Stimulated activated CD8-positive, alpha-beta memory T cell treated with anti-CD3 and anti-CD28 coated beads, Interleukin-12 subunit alpha, Interleukin-12 subunit beta, amount 100 ng/mL, for 4 hours (primary cell): ENCODE results near the gene DACT2.
"Not testable (repeated sequence)": the region's sequence is repeated elsewhere in the genome, so short reads cannot be mapped to it uniquely, and the experiment has no call there.

Experiments used
- DNase-seq: peaks from one replicate; pipeline ENCODE4 v3.0.0-alpha.2; 2020; ENCODE audit warnings: low read depth

Gene DACT2

DNA sequence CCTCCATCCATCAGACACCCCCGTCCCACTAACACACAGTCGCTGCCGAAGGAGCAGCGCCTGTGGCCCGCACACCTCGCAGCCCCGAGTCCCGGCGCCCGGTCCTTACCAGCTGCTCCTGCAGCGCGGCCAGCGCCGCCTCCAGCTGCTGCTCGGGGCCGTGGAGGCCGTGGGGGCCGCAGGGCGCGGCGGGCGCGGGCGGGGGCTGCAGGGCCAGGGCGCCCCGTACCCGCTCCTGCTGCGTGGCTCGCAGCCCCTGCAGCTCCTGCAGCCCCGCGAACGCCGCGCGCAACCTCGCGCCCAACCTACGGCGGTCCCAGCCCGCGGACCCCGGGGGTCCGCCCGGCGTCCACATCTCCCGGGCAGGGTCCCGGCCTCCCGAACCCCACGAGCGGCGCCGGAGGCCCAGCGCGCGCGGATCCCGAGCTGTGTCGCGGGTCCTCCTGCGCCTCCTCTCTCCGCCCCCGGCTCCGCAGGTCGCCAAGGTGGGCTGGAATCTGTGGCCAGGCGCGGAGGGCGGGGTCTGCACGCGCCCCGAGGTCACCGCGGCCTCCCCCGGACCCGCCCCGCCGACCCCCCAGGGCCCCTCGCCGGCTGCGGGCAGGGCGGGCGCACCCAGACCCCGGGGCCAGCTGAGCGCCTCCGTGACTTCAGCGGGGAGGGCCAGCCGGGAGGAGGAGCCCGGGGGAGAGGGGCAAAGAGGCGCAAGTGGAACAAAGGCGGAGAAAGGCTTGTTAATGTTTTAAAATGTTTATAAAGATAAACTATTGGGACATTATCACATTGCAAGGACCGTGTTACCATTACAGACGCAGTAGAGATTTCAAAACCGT is at the start of gene DACT2:
TSS of gene DACT2 (minus strand) at position 499 of the 833 bp plus-strand sequence. CDS start at position 355, 144 bp downstream.
- DNase-seq = no peak

DNA sequence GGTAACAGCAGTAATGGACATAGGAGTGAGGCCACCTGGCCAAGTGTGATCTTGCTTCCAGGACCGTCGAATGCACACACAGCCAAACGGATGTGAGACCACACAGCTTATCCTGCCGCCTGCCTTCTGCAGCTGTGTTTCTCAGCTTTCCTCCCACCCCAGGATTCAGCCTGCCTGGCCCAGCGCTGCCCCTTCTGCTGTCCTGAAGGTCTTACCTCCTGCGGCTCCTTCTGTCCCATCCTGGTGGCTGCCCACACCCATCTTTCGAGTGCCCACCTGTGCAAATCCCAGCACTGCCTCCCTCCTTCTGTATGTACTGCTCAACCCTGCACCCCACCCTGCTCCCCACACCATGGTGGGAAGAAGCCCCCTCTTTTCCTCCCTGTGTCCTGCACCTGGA is 49.4 kb upstream of the DACT2 start:
- DNase-seq = no peak

- DNase-seq = no peak
Measured at GRCh38 chr6:168368066-168368820, 48.7 kb upstream of the DACT2 start.

GRCh38 chr6:168367285-168367751 is 47.7 kb upstream of the DACT2 start:
- no peak for DNase-seq

DNA sequence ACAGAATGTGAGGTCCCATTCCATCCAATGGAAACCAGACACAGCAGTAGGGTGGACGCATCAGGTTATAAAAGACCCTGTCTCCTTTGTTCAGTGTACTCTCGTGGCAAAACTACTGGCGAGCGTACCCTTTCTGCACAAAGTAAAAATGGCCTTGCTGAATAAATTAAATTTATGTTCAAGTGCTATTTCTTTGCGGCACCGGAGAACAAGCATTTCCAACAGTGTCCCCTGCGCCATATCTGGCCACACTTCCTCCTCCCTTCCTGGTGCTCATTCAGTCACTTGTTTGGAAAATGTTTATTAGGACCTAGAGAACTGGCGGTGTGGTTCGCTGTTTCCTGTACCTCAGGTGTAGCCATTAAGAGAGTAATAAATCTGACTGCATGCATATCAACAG is 46.9 kb upstream of the DACT2 start:
- no peak for DNase-seq

DNA sequence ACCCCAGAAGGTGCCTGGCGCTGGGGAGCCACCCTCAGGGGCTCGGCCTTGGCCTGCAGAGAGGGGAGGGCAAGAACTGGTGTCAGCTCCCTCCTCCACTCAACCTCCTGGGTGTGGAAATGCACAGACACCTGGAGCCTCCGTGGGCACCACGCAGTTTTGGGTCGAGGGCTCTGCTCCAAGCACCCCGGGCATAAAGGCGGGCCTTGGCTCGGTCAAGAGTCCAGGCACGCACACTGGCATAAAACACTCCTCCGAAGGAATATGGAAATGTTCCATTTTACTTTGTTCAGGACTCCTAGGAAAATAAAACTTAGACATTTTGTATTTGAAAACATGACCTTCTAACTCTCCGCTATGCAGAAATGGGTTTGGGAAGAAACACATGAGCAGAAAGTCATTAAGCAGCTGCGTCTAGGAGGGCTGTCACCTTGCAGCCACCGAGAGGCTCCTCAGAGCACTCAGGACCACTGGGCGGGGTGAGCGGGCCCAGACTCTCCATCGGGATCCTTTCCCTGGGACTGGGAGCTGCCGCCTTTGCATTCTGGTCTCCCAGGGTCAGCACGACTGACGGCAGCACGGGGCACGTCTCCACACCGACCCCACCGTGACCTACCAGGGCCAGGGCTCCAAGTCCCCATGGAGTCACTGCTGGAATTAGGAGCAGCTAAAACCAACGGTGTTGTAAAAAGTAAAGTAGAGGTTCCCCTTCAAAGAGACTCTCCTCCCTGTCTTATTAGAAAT is 46.0 kb upstream of the DACT2 start:
- DNase-seq = no peak

DNA sequence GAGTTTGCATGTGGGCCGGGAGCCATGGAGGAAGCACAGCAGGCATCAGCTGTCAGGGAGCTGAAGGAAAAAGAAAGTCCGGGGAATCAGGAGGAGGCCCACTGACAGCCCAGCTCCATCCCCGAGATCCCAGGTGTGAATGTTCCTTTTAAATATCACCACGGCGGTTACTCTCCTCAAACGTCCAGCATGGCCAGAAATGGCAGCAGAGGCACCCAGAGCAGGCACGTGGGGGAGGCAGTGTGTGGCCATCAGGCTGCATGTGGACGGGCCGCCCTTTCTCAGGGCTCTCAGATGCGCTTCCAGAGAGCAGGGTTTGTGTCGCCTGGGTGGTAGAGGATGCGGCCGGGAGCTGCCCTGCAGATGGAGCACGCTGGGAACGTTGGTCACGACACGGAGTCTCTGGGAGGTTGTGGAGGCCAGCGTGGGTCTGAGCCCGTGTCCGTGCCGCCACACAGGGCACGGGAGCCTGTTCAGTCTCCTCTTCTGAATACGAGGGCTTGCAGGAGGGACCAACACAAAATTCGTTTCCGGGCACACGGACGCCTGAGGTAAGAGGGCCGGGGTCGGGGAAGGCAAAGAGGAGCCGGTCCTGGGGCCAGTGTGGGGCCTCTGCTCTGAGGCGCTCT is 45.3 kb upstream of the DACT2 start:
- DNase-seq = no peak

DNA sequence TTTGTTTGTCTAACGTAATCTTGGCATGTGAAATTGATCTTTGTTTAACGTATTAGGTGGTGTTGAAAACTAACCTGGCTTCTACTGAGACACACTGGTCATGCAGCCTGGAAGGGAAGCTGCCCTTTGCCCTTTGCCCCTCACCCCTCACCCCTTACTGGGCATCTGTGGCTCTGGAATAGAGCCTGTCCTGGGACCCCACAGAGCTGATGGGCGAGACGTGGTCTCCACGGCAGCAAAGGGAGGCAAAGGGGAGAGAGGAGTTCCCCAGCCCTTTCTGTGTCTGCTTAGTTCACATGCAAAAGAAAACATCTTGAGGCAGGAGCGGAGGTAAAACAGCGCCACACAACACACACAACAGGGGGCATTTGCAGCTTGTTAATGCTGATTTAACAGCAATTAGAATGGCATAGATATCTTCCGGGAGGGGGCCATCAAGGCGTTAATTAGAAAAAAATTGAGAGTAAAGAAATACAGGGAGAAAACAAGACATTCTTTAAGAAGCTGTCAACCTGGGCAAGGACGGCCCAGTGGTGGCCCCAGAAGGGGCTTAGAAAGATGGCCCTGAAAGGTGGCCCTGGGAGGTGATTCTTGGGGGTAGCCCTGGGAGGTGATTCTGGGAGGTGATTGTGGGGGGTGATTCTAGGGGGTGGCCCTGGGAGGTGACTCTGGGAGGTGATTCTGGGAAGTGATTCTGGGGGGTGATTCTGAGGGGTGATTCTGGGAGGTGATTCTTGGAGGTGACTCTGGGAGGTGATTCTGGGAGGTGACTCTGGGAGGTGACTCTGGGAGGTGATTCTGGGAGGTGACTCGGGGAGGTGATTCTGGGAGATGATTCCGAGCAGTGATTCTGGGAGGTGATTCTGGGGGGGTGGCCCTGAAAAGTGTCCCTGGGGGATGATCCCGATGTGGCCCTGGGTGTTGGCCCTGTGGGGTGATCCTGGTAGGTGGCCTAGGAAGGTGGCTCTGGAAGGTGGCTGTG is 44.5 kb upstream of the DACT2 start:
- DNase-seq = no peak

DNA sequence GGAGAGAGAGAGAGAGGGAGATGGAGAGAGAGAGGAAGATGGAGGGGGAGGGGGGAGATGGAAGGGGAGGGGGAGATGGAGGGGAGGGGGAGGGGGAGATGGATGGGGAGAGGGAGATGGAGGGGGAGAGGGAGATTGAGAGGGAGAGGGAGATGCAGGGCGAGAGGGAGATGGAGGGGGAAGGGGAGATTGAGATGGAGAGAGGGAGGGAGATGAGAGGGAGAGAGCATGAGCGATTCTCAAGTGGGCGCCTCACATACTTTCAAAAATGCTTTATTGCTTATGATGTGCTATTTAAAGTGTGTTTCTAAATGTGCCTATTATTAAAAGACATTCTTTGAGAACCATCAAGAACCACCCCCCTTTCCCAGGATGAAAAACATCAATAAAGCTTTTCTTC is 43.7 kb upstream of the DACT2 start:
- no peak for DNase-seq

DNA sequence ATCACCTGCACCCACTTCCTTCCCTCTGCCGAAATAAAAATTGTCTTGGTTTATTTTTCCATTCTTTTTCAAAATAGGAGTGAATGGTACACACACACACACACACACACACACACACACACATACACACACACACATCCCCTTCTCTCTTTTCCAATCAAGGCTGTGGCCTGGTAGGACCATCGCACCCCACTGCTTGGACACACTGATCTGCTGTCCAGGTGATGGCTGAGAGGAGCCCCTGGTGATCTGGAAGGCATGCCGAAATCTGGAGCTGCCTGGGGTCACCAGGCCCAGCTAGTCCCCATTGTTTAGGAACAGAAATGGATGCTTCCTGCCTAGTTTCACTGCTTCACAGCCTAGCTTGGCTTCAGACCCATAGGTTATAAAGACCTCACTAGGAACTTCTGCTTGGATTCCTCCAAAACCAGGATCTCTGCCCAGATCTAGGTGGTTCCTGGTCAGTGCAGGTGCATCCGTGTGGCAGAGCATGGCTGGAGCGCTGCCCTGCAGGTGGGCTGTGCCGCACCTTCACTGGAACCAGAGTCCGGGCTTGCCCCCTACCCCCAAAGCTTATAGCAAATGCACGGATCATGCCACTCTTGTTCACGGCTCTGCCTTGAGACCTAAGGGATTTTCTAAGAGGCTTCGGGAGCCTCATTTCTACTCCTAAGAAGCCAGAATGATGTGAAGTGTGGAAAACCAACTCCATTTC is 42.9 kb upstream of the DACT2 start:
- DNase-seq = no peak

- DNase-seq = no peak
Measured at GRCh38 chr6:168361766-168362165, 42.2 kb upstream of the DACT2 start.

DNA sequence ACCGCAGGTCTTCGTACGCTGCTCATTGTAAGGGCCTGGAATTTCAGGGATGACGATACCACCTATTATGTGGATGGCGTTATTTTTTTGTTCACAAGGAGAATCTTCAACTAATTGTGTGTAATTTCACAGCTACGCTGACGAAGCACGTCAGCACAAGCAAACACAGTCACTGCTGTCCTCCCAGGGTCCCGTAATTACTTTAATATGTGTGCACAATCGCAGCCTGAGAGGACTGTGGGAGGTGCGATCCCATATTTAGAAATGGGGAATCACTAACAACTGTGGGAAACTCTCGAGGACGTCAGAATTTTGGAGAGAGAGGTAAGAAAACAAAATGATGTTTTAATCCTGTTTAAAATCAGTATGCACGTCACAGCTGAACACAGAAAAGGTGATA is 40.2 kb upstream of the DACT2 start:
- no peak for DNase-seq

- no peak for DNase-seq
Measured at GRCh38 chr6:168358842-168359420, 39.4 kb upstream of the DACT2 start.

DNA sequence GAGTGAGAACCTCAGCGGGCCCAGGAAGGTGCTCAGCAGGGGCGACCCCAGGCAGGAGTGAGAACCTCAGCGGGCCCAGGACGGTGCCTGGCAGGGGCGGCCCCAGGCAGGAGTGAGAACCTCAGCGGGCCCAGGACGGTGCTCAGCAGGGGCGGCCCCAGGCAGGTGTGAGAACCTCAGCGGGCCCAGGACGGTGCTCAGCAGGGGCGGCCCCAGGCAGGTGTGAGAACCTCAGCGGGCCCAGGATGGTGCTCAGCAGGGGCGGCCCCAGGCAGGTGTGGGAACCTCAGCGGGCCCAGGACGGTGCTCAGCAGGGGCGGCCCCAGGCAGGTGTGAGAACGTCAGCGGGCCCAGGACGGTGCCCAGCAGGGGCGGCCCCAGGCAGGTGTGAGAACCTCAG is 37.3 kb upstream of the DACT2 start:
- not testable (repeated sequence) for DNase-seq

- no peak for DNase-seq
Measured at GRCh38 chr6:168355716-168356522, 36.3 kb upstream of the DACT2 start.

- no peak for DNase-seq
Measured at GRCh38 chr6:168354338-168354737, 34.8 kb upstream of the DACT2 start.

GRCh38 chr6:168353041-168353440 is 33.5 kb upstream of the DACT2 start:
- DNase-seq = no peak

DNA sequence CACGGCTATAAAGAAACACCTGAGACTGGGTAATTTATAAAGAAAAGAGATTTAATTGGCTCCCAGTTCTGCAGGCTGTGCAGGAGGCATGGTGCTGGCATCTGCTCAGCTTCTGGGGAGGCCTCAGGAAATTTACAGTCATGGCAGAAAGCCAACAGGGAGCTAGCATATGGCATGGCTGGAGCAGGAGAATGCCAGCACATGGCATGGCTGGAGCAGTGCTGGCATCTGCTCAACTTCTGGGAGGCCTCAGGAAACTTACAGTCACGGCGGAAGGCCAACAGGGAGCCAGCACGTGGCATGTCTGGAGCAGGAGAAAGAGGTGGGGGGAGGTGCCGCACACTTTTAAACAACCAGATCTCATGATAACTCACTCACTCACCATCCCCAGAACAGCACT is 32.5 kb upstream of the DACT2 start:
- no peak for DNase-seq

- DNase-seq = no peak
Measured at GRCh38 chr6:168349718-168350210, 30.2 kb upstream of the DACT2 start.
